Peyer's patch (tissue), 4 donors: ENCODE results near the gene CACNA2D1. TPM values are rescaled to one million over a fixed set of nuclear protein-coding genes. Genes with fewer than 3 reads are reported as not detected.

Experiments used
- DNase-seq, 3 donors: peaks; one replicate each; pipeline ENCODE4 v3.0.0-alpha.2; 2017 to 2019
- H3K27ac ChIP-seq, 4 donors: fragments of 200-600 bp; sonication (generic); one replicate each; pipeline ENCODE4 v1.5.1; 2016 to 2019
- H3K27me3 ChIP-seq, 2 donors: fragments of 200-600 bp; sonication (generic); one replicate each; pipeline ENCODE4 v1.5.1; 2019
- H3K36me3 ChIP-seq, 3 donors: fragments of 200-600 bp; sonication (generic); one replicate each; pipeline ENCODE4 v1.5.1; 2016 to 2019
- H3K4me1 ChIP-seq, 4 donors: fragments of 200-600 bp; sonication (generic); one replicate each; pipeline ENCODE4 v1.5.1; 2016 to 2019
- H3K4me3 ChIP-seq, 4 donors: fragments of 200-600 bp; sonication (generic); 1 replicate in 3 of 4; 2 replicates in 1 of 4; pipeline ENCODE4 v1.5.1; 2016 to 2019; ENCODE audit warnings: mild to moderate bottlenecking in 1 of 4
- H3K9me3 ChIP-seq, 4 donors: fragments of 200-600 bp; sonication (generic); one replicate each; pipeline ENCODE4 v1.5.1; 2016 to 2019; ENCODE audit warnings: mild to moderate bottlenecking in 1 of 4
- POLR2A ChIP-seq, 2 donors: fragments of 450-650 bp; IDR thresholded peaks; one replicate each; pipeline ENCODE4 v1.5.1; 2017; ENCODE audit warnings: antibody characterized with exemption in 2 of 2, mild to moderate bottlenecking in 2 of 2, moderate library complexity in 2 of 2
- total RNA-seq, 4 donors: library from RNA; depleted of rRNA; stranded (reverse); fragments of >200 nt; gene quantifications; one replicate each; pipeline ENCODE4 v1.1.0, GENCODE V29; 2016
- TF ChIP-seq, protein P1 (sequence below), 6 experiments: fragments of 450-650 bp in 4 of 6; fragments of 200-600 bp in 2 of 6; sonication (generic) in 1 of 6; IDR thresholded peaks; one replicate each; pipeline ENCODE4 v1.5.1; 2017 to 2019; ENCODE audit warnings: antibody characterized with exemption in 6 of 6, mild to moderate bottlenecking in 3 of 6, moderate library complexity in 1 of 6

CACNA2D1 gene
- total RNA-seq, 4 donors from 2014 or later = 5.5 to 85.0 (median 11.5) TPM

GRCh38 chr7:82250598-82250997 lies 193.0 kb downstream of the CACNA2D1 start:
- no peak for TF ChIP-seq POLR2A (IDR thresholded peaks at IDR 0.05)
- Histone ChIP-seq H3K27ac (no peak overlapping the region), H3K9me3 (no peaks in the 10 kb centered on the region), H3K36me3 (no peaks in the 10 kb centered on the region), H3K27me3 (no peaks in the 10 kb centered on the region), H3K4me1 (no peaks in the 10 kb centered on the region), H3K4me3 (no peak overlapping the region)
- DNase-seq = no peak

- no peak overlapping the region for H3K4me3 ChIP-seq
- H3K4me1 ChIP-seq = no peaks in the 10 kb centered on the region
- H3K27me3 ChIP-seq = no peaks in the 10 kb centered on the region
- H3K36me3 ChIP-seq = no peaks in the 10 kb centered on the region
- DNase-seq = no peak
- H3K9me3 ChIP-seq = no peaks in the 10 kb centered on the region
- no peak overlapping the region for H3K27ac ChIP-seq
- no peak for TF ChIP-seq POLR2A (IDR thresholded peaks at IDR 0.05)
- TF ChIP-seq, protein P1, sequence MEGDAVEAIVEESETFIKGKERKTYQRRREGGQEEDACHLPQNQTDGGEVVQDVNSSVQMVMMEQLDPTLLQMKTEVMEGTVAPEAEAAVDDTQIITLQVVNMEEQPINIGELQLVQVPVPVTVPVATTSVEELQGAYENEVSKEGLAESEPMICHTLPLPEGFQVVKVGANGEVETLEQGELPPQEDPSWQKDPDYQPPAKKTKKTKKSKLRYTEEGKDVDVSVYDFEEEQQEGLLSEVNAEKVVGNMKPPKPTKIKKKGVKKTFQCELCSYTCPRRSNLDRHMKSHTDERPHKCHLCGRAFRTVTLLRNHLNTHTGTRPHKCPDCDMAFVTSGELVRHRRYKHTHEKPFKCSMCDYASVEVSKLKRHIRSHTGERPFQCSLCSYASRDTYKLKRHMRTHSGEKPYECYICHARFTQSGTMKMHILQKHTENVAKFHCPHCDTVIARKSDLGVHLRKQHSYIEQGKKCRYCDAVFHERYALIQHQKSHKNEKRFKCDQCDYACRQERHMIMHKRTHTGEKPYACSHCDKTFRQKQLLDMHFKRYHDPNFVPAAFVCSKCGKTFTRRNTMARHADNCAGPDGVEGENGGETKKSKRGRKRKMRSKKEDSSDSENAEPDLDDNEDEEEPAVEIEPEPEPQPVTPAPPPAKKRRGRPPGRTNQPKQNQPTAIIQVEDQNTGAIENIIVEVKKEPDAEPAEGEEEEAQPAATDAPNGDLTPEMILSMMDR (IDR thresholded peaks at IDR 0.05) = no peak
These were observed 193.6 kb downstream of the CACNA2D1 start for GRCh38 chr7:82249979-82250378.

- TF ChIP-seq, protein P1 (IDR thresholded peaks at IDR 0.05) = peak in 1 of 6 experiments; percentile 24
- TF ChIP-seq POLR2A (IDR thresholded peaks at IDR 0.05) = no peak
These were observed 195.7 kb downstream of the CACNA2D1 start for GRCh38 chr7:82247814-82248433.

GRCh38 chr7:82244947-82245517 lies 198.5 kb downstream of the CACNA2D1 start:
- Histone ChIP-seq H3K27ac (no peak overlapping the region), H3K9me3 (no peaks in the 10 kb centered on the region), H3K36me3 (no peaks in the 10 kb centered on the region), H3K4me3 (no peak overlapping the region), H3K4me1 (no peaks in the 10 kb centered on the region), H3K27me3 (no peaks in the 10 kb centered on the region)
- TF ChIP-seq, protein P1 (IDR thresholded peaks at IDR 0.05) = no peak
- no peak for TF ChIP-seq POLR2A (IDR thresholded peaks at IDR 0.05)
- DNase-seq = no peak

More at GRCh38 chr7:82247814-82248433, 195.7 kb downstream of the CACNA2D1 start:
- Histone ChIP-seq H3K4me1 (no peaks in the 10 kb centered on the region), H3K9me3 (no peaks in the 10 kb centered on the region), H3K27me3 (no peaks in the 10 kb centered on the region), H3K27ac (no peak overlapping the region), H3K4me3 (no peak overlapping the region), H3K36me3 (no peaks in the 10 kb centered on the region)
- DNase-seq = no peak

DNA sequence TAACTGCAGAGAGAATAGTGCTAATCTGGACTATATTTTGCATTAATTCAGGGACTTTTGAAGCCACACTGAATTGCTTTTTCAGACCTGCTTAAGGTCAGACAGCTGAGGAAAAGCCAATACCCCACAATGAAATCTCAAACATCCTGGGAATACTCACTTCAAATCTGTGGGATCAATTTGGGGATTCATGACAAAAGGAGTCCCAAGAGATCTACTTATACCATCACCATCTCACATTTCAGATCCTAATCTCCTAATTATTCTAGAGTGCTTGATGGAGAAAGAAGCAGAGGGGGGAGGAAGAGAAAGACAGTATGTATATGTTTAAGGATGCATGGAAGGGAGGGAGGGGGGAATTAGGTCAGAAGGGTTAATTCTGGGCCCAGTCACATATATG lies 202.2 kb downstream of the CACNA2D1 start:
- TF ChIP-seq, protein P1 (IDR thresholded peaks at IDR 0.05) = no peak
- no peak for TF ChIP-seq POLR2A (IDR thresholded peaks at IDR 0.05)

DNA sequence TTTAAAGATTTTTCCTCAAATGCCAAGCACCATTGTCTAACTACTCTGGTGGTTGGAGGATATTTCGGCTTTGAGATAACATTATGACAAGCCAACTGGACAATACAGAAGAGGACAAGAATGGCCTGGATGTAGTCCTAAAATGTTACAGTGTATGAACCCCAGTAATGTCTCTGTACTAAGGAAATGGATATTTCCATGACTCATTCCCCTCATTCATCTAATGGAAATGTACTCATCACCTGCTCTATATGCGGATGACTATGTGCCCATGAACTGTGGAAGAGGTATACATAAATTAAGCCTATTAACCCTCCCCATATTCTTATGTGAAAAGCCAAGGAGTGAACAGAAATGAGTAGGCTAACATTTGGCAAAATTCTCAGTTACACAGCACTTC lies 207.9 kb downstream of the CACNA2D1 start:
- H3K27me3 ChIP-seq = no peaks in the 10 kb centered on the region
- H3K4me3 ChIP-seq = no peak overlapping the region
- TF ChIP-seq, protein P1 (IDR thresholded peaks at IDR 0.05) = no peak
- TF ChIP-seq POLR2A (IDR thresholded peaks at IDR 0.05) = no peak
- no peak for DNase-seq
- H3K9me3 ChIP-seq = no peaks in the 10 kb centered on the region
- no peak overlapping the region for H3K27ac ChIP-seq
- no peaks in the 10 kb centered on the region for H3K36me3 ChIP-seq
- no peaks in the 10 kb centered on the region for H3K4me1 ChIP-seq

More for the DNA sequence above, 202.2 kb downstream of the CACNA2D1 start:
- Histone ChIP-seq H3K4me1 (no peaks in the 10 kb centered on the region), H3K27ac (no peak overlapping the region), H3K4me3 (no peak overlapping the region), H3K9me3 (no peaks in the 10 kb centered on the region), H3K36me3 (no peaks in the 10 kb centered on the region), H3K27me3 (no peaks in the 10 kb centered on the region)
- DNase-seq = no peak
